Activated CD4-positive, alpha-beta T cell treated with anti-CD3 and anti-CD28 coated beads for 1 hour (primary cell): Measurements from ENCODE around the gene RUNDC3A.

Experiments used
- DNase-seq: peaks from one replicate; pipeline ENCODE4 v3.0.0-alpha.2; 2020

Gene RUNDC3A

GRCh38 chr17:44308320-44308818 lies at the start of gene RUNDC3A:
TSS of gene RUNDC3A (plus strand) at chr17:44308601. CDS start at chr17:44308833, 232 bp downstream.
- peak; percentile 78 for DNase-seq

GRCh38 chr17:44258811-44259351 lies 49.5 kb upstream of the RUNDC3A start:
- DNase-seq = no peak

GRCh38 chr17:44260296-44260695 lies 48.1 kb upstream of the RUNDC3A start:
- no peak for DNase-seq

- DNase-seq = no peak
These were observed 45.7 kb upstream of the RUNDC3A start for GRCh38 chr17:44262654-44263225.

- no peak for DNase-seq
These were observed 45.0 kb upstream of the RUNDC3A start for GRCh38 chr17:44263345-44263902.

- no peak for DNase-seq
These were observed 41.8 kb upstream of the RUNDC3A start for GRCh38 chr17:44266402-44267164.

- DNase-seq = no peak
These were observed 41.3 kb upstream of the RUNDC3A start for GRCh38 chr17:44267165-44267455.

GRCh38 chr17:44267818-44268490 lies 40.4 kb upstream of the RUNDC3A start, which contains the start of gene SLC4A1:
TSS of gene SLC4A1 (minus strand) at chr17:44268135. CDS start at chr17:44262866, 5,269 bp downstream.
- no peak for DNase-seq

GRCh38 chr17:44268709-44269534 lies 39.5 kb upstream of the RUNDC3A start:
- no peak for DNase-seq

- DNase-seq = no peak
These were observed 38.7 kb upstream of the RUNDC3A start for GRCh38 chr17:44269535-44270240.

GRCh38 chr17:44272321-44272951 lies 36.0 kb upstream of the RUNDC3A start:
- no peak for DNase-seq

GRCh38 chr17:44272954-44273353 lies 35.4 kb upstream of the RUNDC3A start:
- DNase-seq = no peak

- no peak for DNase-seq
These were observed 34.8 kb upstream of the RUNDC3A start for GRCh38 chr17:44273607-44274006.

- DNase-seq = no peak
These were observed 30.4 kb upstream of the RUNDC3A start for GRCh38 chr17:44277976-44278375.

- no peak for DNase-seq
These were observed 29.1 kb upstream of the RUNDC3A start for GRCh38 chr17:44279346-44279665.

GRCh38 chr17:44279666-44280391 lies 28.6 kb upstream of the RUNDC3A start:
- no peak for DNase-seq

GRCh38 chr17:44280392-44280937 lies 27.9 kb upstream of the RUNDC3A start:
- no peak for DNase-seq

GRCh38 chr17:44281570-44281969 lies 26.8 kb upstream of the RUNDC3A start:
- no peak for DNase-seq

- DNase-seq = no peak
These were observed 26.1 kb upstream of the RUNDC3A start for GRCh38 chr17:44282264-44282663.

GRCh38 chr17:44283344-44284023 lies 24.9 kb upstream of the RUNDC3A start:
- no peak for DNase-seq
